Osteoblast (primary cell): Measurements from ENCODE around the gene SPIRE1. TPM values are rescaled to one million over a fixed set of nuclear protein-coding genes. Genes with fewer than 3 reads are reported as not detected.
"Not testable (repeated sequence)": the region's sequence is repeated elsewhere in the genome, so short reads cannot be mapped to it uniquely, and the experiment has no call there.

Source experiments
- DNase-seq: peaks from one replicate; pipeline ENCODE4 v3.0.0; 2011; ENCODE audit warnings: low spot score, mixed read lengths; ENCODE audit not compliant: insufficient read length; ENCODE audit errors: missing footprints
- H2AFZ ChIP-seq: 2 replicates; pipeline ENCODE4 v1.6.0; 2011; ENCODE audit warnings: mild to moderate bottlenecking, low read length
- H3K27ac ChIP-seq: 2 replicates; pipeline ENCODE4 v1.5.1; 2011; ENCODE audit warnings: mild to moderate bottlenecking, low read depth, low read length, moderate library complexity
- H3K27me3 ChIP-seq: 2 replicates; pipeline ENCODE4 v1.6.0; 2012; ENCODE audit warnings: mild to moderate bottlenecking, control low read depth, inconsistent platforms, low read length, moderate library complexity; ENCODE audit not compliant: insufficient read depth
- H3K36me3 ChIP-seq: 2 replicates; pipeline ENCODE4 v1.5.1; 2011; ENCODE audit warnings: mild to moderate bottlenecking, low read length, control low read depth, moderate library complexity; ENCODE audit not compliant: insufficient read depth
- H3K4me1 ChIP-seq: 2 replicates; pipeline ENCODE4 v1.5.1; 2011; ENCODE audit warnings: mild to moderate bottlenecking, low read length, control low read depth, moderate library complexity; ENCODE audit not compliant: insufficient read depth
- H3K4me2 ChIP-seq: 2 replicates; pipeline ENCODE4 v1.6.0; 2011; ENCODE audit warnings: mild to moderate bottlenecking, low read length; ENCODE audit not compliant: insufficient read depth
- H3K4me3 ChIP-seq: fragments of 200-600 bp; sonication (generic); 3 replicates; pipeline ENCODE4 v1.5.1; 2012; ENCODE audit warnings: mild to moderate bottlenecking, low read length, inconsistent platforms; ENCODE audit not compliant: insufficient read depth
- H3K79me2 ChIP-seq: 2 replicates; pipeline ENCODE4 v1.6.0; 2012; ENCODE audit warnings: mild to moderate bottlenecking, low read length, control low read depth, inconsistent platforms; ENCODE audit not compliant: insufficient read depth
- H3K9me3 ChIP-seq: 2 replicates; pipeline ENCODE4 v1.5.1; 2011; ENCODE audit warnings: low read depth, low read length, control low read depth
- H4K20me1 ChIP-seq: 2 replicates; pipeline ENCODE4 v1.6.0; 2012; ENCODE audit warnings: mild to moderate bottlenecking, low read length, control low read depth; ENCODE audit not compliant: insufficient read depth
- total RNA-seq: library from RNA; depleted of rRNA; stranded (reverse); fragments of >200 nt; gene quantifications from 2 replicates; pipeline ENCODE4 v1.2.3, GENCODE V29; 2012
- TF ChIP-seq, protein P1 (sequence below): IDR thresholded peaks from 2 replicates; pipeline ENCODE4 v1.5.1; 2011; ENCODE audit warnings: mild to moderate bottlenecking, low read depth, low read length, moderate library complexity; ENCODE audit errors: extremely low read depth

SPIRE1 gene
- total RNA-seq, 1 donor, result 64.4 TPM

- TF ChIP-seq, protein P1, sequence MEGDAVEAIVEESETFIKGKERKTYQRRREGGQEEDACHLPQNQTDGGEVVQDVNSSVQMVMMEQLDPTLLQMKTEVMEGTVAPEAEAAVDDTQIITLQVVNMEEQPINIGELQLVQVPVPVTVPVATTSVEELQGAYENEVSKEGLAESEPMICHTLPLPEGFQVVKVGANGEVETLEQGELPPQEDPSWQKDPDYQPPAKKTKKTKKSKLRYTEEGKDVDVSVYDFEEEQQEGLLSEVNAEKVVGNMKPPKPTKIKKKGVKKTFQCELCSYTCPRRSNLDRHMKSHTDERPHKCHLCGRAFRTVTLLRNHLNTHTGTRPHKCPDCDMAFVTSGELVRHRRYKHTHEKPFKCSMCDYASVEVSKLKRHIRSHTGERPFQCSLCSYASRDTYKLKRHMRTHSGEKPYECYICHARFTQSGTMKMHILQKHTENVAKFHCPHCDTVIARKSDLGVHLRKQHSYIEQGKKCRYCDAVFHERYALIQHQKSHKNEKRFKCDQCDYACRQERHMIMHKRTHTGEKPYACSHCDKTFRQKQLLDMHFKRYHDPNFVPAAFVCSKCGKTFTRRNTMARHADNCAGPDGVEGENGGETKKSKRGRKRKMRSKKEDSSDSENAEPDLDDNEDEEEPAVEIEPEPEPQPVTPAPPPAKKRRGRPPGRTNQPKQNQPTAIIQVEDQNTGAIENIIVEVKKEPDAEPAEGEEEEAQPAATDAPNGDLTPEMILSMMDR, result no peak
- Histone ChIP-seq H3K36me3 (peaks cover 6% of the 10 kb centered on the region), H3K27me3 (no peaks in the 10 kb centered on the region), H3K4me2 (no peak overlapping the region), H3K27ac (peak overlapping the region; percentile 34), H3K4me1 (peaks cover 26% of the 10 kb centered on the region), H3K9me3 (no peaks in the 10 kb centered on the region), H2AFZ (peak overlapping the region; percentile 2), H3K4me3 (no peak overlapping the region), H3K79me2 (peaks cover 93% of the 10 kb centered on the region), H4K20me1 (peaks cover 7% of the 10 kb centered on the region)
- no peak for DNase-seq
Observed at GRCh38 chr18:12645751-12646203, 12.1 kb downstream of the SPIRE1 start.

GRCh38 chr18:12645254-12645653 is 12.7 kb downstream of the SPIRE1 start:
- H3K36me3 ChIP-seq, result peaks cover 6% of the 10 kb centered on the region
- TF ChIP-seq, protein P1, result no peak
- DNase-seq, result no peak
- H2AFZ ChIP-seq, result no peak overlapping the region
- H3K27me3 ChIP-seq, result no peaks in the 10 kb centered on the region
- H3K9me3 ChIP-seq, result no peaks in the 10 kb centered on the region
- H3K4me1 ChIP-seq, result peaks cover 31% of the 10 kb centered on the region
- H3K79me2 ChIP-seq, result peaks cover 94% of the 10 kb centered on the region
- H4K20me1 ChIP-seq, result peaks cover 6% of the 10 kb centered on the region
- H3K27ac ChIP-seq, result peak overlapping the region; percentile 34
- peak overlapping the region; percentile 19 for H3K4me2 ChIP-seq
- H3K4me3 ChIP-seq, result no peak overlapping the region

DNA sequence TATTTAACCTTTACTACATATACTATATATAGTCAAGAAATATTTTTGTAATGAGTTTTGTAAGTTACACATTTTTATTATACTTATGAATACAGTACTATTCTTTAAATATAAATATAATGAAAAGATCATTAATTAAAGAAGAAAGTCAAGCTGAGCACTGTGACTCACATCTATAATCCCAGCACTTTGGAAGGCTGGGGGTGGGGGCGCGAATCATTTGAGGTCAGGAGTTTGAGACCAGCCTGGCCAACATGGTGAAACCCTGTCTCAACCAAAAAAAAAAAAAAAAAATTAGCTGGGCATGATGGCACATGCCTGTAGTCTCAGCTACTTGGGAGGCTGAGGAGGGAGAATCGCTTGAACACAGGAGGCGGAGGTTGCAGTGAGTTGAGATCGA is 14.2 kb downstream of the SPIRE1 start:
- H3K27me3 ChIP-seq, result not testable (repeated sequence)

GRCh38 chr18:12640881-12641200 is 17.1 kb downstream of the SPIRE1 start:
- peak overlapping the region; percentile 63 for H3K4me2 ChIP-seq
- no peaks in the 10 kb centered on the region for H3K27me3 ChIP-seq
- H2AFZ ChIP-seq, result no peak overlapping the region
- H3K9me3 ChIP-seq, result no peaks in the 10 kb centered on the region
- peaks cover 81% of the 10 kb centered on the region for H3K79me2 ChIP-seq
- no peaks in the 10 kb centered on the region for H3K36me3 ChIP-seq
- peaks cover 45% of the 10 kb centered on the region for H3K4me1 ChIP-seq
- peak overlapping the region; percentile 91 for H3K27ac ChIP-seq
- H4K20me1 ChIP-seq, result no peaks in the 10 kb centered on the region
- DNase-seq, result no peak
- H3K4me3 ChIP-seq, result peak overlapping the region; percentile 3
- TF ChIP-seq, protein P1, result no peak

More for the DNA sequence above, 14.2 kb downstream of the SPIRE1 start:
- not testable (repeated sequence) for H2AFZ ChIP-seq, H3K27ac ChIP-seq, H4K20me1 ChIP-seq, H3K36me3 ChIP-seq, H3K9me3 ChIP-seq, H3K4me2 ChIP-seq, H3K4me3 ChIP-seq, DNase-seq
- Histone ChIP-seq H3K4me1 (peaks cover 35% of the 10 kb centered on the region), H3K79me2 (peaks cover 92% of the 10 kb centered on the region)
